ENCODE results near the gene CCDC186.

The CCDC186 gene

DNA sequence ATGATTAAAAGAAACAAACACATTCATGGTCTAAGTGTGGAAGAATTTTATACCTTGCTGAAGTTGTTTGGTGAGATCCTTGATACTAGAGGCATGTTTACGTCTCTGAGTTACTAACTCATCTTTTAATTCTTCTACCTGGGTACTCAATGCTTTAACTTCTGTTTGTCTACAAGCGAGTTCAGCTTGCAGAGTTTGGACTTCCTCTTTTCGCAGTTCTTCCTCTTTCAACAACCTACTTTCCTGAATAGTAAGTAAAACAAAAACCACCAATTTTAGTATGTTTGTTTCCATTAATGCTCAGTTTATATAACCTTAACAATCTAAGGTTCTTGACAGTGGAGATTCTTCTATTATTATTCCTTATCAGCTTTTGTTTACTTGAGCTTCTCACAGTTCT, 42.9 kb downstream of the CCDC186 start:
- DNase-seq: peak; percentile 73

DNA sequence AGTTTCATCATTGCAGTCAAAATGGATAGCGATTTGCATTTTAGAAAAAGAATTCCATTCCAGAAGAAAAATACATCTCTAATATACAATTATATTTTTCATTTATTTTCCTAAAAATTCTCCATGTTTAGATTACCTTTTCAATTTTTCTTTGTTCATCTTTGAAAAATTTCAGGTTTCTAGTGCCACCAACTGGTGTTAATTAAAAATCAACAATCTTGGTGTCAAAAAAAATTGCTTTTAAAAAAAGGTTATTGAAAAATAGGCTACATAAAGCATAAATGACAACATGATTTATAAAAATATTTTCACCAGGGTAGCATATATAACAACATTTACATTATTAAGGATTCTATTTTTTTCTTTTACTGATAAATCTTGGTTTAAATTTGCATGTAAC, 53.0 kb downstream of the CCDC186 start:
- DNase-seq: no peak
- in situ Hi-C loops (cut with MboI; ENCODE audit: low pct_unique_long_range_greater_than_20kb, low sequenced_read_pairs): loop anchor here (25.0 kb wide), 1 partner anchor 409 kb away; no protein-coding TSS in a partner anchor

More for the DNA sequence above, 42.9 kb downstream of the CCDC186 start:
- in situ Hi-C loops (cut with MboI; ENCODE audit: low pct_unique_long_range_greater_than_20kb, low sequenced_read_pairs): no loop called here

DNA sequence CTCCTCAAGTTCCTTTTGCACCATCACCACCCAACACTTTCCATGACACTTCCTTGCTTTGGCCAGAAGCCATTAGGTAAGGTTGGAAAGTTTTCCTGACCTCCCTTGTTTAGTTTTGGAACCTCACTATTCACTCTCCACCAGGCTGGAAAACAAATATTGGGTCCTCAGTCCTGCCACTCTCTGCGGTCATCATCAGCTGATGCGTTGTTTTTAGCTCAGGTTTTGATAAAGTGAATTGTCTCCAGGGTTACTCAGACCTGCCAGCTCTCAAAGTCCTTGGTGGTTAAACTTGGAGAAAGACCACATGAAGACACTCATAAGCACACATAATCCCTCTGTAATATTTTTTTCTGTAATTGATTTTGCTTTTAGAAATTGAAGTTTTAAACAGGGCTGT, 55.5 kb downstream of the CCDC186 start:
- in situ Hi-C loops (cut with MboI; ENCODE audit: low pct_unique_long_range_greater_than_20kb, low sequenced_read_pairs): loop anchor here (25.0 kb wide), 1 partner anchor 406 kb away; no protein-coding TSS in a partner anchor
- no peak for DNase-seq

DNA sequence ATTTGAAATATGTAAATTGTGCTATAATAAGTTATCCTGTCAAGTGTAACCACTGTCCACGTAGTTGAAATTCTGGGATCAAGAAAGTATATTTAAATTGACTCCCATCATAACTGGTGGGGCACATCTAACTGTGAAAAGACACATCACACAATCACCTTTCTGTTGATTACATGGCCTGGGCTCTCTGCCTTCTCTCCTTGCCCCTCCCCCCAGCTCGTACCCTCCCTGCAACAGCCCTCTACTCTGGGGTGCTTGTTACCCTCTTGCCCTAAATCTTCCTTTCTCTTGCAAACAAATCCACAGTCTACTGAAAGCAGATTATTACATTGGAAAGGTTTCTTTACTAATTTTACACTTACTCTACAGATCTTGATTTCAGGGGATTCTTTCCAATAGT, 56.3 kb downstream of the CCDC186 start:
- in situ Hi-C loops (cut with MboI; ENCODE audit: low pct_unique_long_range_greater_than_20kb, low sequenced_read_pairs): loop anchor here (25.0 kb wide), 1 partner anchor 405 kb away; no protein-coding TSS in a partner anchor
- DNase-seq: no peak

DNA sequence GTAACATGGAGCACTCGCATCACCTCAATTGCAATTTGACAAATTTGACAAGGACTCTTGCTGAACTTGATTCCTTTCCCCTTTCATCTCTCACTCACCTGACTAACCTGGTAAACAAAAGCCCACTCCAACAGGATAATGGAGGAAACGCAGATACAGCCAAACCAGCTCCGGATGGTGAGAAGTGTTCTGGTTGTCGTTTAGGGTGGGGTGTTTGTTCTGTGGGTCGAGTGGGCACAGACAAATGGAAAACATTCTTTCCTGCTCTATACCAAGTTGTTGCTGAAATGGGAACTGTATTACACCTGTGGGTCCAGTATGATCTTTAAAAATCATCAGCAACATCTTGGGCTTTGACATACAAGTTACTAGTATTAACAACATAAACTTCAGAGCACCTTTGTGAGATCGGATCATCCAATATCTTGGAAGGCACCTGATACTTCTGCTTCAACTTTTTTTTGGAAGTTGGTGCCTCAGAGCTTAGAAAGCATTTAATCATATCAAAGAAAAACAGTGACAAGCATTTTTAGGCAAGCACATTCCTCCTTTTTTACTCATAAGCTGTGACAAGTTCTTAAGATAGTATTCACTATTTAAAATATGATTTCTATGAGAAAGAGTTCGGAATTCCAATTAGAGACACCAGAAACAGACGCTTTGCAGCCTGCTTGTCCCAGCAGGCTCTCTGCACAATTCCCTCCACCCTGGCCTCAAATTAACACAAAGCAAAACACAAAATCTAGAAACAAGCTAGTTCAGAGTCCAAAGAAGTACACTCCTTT, 58.1 kb downstream of the CCDC186 start:
- in situ Hi-C loops (cut with MboI; ENCODE audit: low pct_unique_long_range_greater_than_20kb, low sequenced_read_pairs): loop anchor here (25.0 kb wide), 1 partner anchor 404 kb away; no protein-coding TSS in a partner anchor
- DNase-seq: no peak

DNA sequence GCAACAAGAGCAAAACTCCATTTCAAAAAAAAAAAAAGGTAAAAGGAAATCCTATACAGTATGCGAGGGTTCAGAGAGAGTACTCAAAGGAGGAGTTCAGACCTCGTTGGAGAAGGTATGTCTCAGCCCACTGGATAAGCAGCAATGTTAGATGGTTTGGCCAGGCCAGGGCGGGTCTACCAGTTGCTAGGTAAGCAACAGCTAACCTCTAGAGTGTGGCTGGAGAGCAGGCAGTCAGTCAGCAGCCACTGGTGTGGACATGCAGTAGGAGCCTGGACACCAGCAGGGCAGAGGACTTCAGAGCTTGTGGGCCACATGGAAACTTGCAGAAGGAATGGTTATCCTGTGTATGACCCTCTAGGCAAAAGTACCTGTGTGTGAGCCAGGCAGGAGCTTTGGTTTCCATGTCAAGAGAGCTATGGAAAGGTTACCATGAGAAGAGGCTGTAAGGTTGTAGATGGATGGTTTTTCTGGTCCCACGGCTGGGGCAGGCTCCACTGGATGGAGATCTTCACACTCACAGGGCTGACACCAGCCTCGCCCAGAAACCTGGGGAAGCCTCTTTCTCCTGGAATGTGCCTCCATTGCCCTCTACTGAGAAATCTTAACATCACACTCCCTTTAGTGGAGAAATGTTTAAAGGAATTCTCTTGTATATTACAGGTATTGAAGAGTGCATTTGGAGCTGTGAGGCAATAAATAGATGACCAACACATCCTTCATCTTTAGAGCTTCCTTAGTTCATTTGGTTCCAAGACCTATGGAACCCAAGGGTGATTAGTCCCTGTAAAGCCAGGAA, 63.6 kb downstream of the CCDC186 start:
- in situ Hi-C loops (cut with MboI; ENCODE audit: low pct_unique_long_range_greater_than_20kb, low sequenced_read_pairs): loop anchor here (25.0 kb wide), 1 partner anchor 398 kb away; no protein-coding TSS in a partner anchor
- peak; percentile 31 for DNase-seq

DNA sequence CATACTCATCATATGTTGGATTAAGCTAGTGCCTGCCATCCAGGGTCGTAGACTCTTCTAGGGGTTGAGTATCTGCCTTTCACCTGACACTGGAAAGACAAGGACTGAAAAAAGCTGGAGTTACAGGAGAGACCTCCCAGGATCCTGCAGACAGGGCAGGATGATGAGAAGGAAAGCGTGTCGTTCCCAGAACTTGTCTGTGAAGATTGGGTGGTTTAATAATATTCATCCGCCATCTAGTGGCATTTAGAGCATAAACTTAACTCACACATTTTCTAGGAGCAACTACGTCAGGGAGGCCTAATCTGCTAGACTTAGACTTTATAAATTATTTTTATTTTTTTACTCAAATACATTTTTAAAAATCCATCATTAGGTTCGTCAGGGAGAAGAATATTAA, 70.7 kb downstream of the CCDC186 start:
- peak; percentile 71 for DNase-seq
- in situ Hi-C loops (cut with MboI; ENCODE audit: low pct_unique_long_range_greater_than_20kb, low sequenced_read_pairs): loop anchor here (25.0 kb wide), 1 partner anchor 391 kb away; no protein-coding TSS in a partner anchor

DNA sequence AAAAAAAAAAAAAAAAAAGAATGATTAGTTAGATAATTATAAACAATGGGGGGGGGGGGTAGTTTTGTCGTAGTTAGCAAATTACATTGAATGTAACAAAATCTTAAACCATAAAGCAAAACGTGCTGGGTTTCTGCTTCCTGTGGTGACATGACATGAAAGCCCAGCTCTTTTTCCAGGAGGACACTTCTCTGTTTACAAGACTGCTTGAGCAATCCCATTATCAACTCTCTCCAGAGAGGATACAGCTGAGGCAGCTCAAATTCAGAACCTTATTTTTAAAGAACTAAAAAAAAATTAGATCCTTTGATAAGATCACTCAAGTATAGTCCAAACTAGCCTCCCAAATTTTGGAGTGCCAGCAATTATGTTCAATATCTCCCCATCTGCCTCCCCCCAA, 71.7 kb downstream of the CCDC186 start:
- in situ Hi-C loops (cut with MboI; ENCODE audit: low pct_unique_long_range_greater_than_20kb, low sequenced_read_pairs): loop anchor here (25.0 kb wide), 1 partner anchor 390 kb away; no protein-coding TSS in a partner anchor
- DNase-seq: peak; percentile 53

DNA sequence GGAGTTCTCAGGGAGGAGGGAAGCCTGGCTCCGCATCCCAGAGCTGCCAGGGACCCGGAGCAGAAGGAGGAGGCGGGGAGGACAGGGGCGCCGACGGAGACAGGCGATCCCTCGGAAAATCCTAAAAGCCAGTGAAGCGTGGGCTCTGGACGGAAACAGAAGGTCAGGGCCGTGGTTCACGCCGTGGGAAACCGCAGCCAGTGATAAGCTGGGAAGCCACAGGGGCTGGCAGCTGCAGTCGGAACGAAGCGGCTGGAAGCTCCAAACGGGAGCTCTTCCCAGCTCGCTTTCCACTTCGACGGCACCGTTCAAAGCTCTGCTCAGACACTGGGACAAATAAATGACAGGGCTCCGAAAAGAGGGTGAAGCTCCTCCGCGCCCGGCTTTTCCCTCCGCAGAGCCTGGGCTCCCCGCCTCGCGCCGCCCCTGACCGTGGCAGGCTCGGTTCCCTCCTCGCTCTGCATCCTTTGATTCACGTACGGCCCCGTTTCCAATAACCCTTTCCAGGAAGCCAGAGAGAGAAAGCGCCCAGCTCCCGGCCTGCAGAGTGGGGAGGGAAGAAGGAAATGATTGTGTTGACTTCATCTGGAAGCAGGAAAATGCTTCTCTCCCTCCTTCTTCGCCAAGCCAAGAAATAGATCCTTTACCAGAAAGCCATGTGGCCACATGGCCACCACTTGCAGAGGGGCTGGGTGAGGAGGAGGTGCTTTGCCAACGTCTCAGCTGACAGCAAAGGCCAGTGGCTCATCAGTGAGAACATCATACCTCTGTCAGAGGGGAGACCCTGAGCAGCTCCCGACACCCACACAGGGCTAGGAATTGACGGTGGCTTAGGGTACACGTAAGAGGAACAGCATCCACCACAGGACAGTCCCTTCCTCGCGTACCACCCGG, 72.9 kb downstream of the CCDC186 start:
- peak; percentile 65 for DNase-seq
- in situ Hi-C loops (cut with MboI; ENCODE audit: low pct_unique_long_range_greater_than_20kb, low sequenced_read_pairs): loop anchor here (25.0 kb wide), 1 partner anchor 389 kb away; no protein-coding TSS in a partner anchor

DNA sequence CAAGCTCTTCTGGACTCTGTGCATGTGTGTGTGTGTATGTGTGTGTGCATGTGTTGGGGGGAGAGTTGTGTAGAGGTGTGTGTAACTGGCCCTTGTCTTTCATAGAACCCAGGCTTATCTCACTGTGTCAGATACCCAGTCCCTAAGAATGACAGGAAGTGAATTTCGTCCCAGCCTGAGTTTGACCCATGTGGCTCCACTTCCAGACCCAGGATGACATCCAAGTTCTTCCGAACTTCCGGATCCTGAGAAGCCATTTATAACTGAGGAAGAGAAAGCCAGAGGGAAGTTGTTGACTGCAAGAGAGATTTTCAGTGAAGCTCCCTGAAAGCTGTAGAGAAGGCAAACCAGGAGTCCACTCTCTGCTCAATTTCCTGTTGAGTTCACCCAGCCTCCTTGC, 77.1 kb downstream of the CCDC186 start:
- peak; percentile 38 for DNase-seq
- in situ Hi-C loops (cut with MboI; ENCODE audit: low pct_unique_long_range_greater_than_20kb, low sequenced_read_pairs): no loop called here

DNA sequence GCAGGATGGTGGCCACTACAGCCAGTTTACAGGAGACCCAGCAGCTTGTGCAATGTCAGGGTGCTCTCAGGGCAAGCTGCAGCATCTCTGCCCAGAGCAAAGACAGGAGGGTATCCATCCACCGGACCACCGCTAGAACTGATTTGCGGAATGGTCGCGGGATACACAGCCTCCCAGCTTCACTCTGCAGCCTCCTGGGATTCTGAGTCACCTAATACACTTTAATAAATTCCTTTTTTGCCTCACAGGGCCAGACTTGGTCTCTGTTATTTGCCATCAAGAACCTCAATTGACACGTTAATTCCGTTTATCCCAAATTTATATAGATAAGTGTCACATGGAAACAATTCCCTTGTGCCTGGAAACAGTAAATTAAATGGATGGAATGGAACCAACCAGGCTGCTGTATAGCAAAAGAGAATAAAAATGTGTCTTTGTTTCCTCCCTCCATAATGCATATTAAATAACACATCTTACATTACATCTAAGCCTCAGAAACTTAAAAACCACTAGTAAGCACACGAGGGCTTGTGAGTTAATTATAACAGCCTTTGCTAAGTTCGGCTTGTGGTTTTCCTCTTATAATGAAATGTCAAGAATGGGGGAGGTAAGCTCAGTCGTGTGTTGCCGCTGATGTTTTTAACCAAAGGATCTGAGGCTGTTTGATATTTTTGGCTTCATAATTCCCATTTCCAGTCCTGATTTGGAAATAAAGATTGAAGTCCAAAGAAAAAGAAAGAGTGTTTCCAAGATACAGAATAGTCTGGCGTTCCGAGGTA, 78.3 kb downstream of the CCDC186 start:
- in situ Hi-C loops (cut with MboI; ENCODE audit: low pct_unique_long_range_greater_than_20kb, low sequenced_read_pairs): no loop called here
- peak; percentile 82 for DNase-seq

DNA sequence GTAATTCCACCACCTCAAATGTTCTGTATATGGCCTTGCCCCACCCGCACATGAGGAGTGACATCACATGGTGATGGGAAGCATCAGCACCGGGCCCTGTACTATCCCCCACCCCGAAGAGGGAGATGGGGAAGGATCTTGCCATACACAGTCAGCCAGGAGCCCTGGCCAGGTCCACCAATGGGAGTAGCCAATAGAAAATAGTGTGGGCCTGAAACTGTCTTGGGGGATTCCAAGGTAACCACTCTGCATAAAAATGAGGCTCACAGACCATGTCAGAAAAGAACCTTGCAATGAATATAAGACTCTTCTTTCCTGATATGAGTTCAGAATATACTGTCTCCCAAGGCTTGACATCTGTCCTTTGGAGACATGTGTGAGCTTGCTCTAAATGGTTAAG, 79.2 kb downstream of the CCDC186 start:
- no peak for DNase-seq
- in situ Hi-C loops (cut with MboI; ENCODE audit: low pct_unique_long_range_greater_than_20kb, low sequenced_read_pairs): no loop called here

DNA sequence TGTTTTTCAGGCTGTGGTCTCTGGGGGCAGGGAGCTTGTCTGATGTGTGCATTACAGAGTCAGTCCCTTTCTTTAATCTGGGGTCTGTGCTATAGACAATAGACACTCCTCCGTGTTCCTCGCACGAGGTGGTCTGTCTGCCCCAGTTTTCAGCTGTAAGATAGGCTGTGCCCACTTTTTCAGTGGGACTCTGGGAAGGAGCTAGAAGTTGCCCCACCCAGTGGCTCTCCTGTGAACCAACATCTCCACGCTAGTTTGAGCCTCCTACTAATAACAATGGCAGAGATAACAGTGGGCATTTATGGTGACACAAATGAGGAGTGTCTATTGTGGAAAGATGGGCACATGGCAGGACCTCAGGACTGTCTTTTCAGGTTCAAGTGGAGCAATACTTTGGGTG, 86.3 kb downstream of the CCDC186 start:
- peak; percentile 21 for DNase-seq

DNA sequence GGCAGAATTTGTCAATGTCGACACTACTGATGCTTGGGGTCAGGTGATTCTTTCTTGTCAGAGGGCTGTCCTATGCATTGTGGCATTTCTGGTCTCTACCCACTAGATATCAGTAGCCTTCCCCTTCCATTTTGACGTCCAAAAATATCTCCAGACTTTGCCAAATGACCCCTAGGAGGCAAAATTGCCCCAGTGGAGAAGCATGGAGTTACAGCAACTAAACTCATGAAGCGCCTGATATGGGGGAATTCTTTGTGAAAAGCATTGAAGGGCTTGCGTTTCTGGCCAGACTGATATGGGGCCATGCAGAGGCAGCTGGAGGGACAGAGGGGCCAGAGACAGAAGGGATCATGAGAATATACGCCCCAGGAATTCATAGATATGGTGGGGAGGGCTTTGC, 86.7 kb downstream of the CCDC186 start:
- no peak for DNase-seq
- in situ Hi-C loops (cut with MboI; ENCODE audit: low pct_unique_long_range_greater_than_20kb, low sequenced_read_pairs): no loop called here

More for the DNA sequence above, 86.3 kb downstream of the CCDC186 start:
- in situ Hi-C loops (cut with MboI; ENCODE audit: low pct_unique_long_range_greater_than_20kb, low sequenced_read_pairs): no loop called here

DNA sequence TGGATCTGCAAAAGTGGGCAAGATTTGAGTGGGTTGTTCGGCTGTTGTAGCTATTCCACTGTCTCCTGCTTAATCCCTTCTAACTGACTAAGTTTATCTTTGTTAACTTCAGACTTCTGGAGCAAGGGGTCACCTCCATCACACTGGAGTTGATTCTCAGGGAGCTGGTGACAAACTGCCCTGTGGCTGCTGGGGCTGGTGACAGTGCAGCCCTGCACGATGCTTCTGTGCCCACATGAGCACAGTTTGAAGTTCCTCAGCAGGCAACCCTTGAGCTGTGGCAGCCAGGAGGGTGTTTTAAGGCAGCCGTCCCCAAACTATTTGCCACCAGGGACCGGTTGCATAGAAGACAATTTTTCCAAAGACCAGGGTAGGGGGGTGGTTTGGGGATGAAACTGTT, 89.8 kb downstream of the CCDC186 start:
- in situ Hi-C loops (cut with MboI; ENCODE audit: low pct_unique_long_range_greater_than_20kb, low sequenced_read_pairs): no loop called here

DNA sequence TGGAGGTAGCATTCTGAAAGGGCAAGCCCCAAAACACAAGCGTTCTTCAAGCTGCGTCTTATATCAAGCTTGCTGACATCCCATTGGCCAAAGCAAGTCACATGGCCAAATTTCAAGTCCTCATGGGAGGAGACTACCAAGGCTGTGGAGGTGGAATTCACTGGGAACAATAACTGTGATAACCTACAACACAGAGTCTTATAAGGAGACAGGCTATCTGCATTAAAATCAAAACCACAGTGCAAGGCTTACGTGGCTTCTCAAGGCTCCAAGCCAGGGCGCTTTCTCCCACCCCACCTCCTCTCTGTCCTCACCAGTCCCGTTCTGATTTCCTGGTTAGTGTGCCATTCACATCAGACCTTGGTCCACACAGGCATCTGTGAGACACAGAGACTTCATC, 91.0 kb downstream of the CCDC186 start:
- peak; percentile 39 for DNase-seq
- in situ Hi-C loops (cut with MboI; ENCODE audit: low pct_unique_long_range_greater_than_20kb, low sequenced_read_pairs): no loop called here

More for the DNA sequence above, 89.8 kb downstream of the CCDC186 start:
- DNase-seq: peak; percentile 46

DNA sequence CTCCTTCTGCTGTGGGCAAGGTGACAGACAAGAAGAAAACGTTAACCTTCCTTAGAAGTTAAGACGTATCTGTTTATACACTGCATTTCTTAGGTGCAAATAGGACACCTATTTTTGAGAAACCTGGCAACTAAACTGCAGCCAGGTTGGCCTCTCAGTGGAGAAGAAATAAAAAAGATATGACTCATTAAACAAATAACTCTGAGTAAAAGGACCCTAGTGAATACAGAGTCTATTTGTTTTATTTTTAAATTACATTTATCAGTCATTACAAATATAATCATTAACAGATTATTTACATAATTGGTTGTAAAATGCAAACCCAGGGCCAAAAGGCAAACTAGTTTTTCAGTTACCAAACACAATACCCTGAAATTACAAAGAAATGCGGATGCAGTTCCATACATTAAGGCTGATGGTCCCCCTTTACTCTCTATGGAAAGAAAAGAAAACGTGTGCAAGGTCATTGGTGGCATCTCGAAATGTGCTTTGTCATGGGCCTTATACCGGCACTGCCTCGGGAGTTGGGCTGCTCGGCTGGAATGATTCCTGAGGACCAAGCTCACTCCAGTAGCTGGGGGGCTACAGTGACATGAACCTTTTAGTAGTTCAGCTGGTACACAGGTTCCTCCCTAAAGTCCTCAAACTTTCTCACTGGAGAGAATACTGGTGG, 92.0 kb downstream of the CCDC186 start:
- DNase-seq: no peak
- in situ Hi-C loops (cut with MboI; ENCODE audit: low pct_unique_long_range_greater_than_20kb, low sequenced_read_pairs): no loop called here

DNA sequence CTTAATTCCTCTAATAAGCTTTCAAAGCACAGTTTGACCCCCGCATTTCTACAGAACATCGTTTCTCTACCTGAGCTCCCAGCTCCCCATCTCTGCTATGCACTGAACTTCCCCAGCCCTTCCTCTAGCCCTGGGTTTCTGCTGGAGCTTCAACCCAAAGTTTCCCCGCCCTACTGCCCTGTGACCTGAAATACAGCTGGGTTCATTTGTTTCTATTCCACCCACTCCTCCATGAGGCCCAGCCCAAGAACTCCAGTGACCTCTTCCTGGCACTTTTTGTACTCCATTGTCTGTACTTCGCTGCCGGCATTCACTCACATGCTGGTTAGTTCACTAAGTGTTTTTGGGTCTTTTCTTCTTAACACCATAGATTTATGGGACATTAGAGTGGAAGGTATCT, 94.6 kb downstream of the CCDC186 start:
- in situ Hi-C loops (cut with MboI; ENCODE audit: low pct_unique_long_range_greater_than_20kb, low sequenced_read_pairs): no loop called here
- no peak for DNase-seq
